IMR-90 (cell line): Measurements from ENCODE around the gene GSTM3.

Experiments
- CEBPB ChIP-seq: IDR thresholded peaks from 2 replicates; pipeline ENCODE4 v1.6.1; 2012; ENCODE audit warnings: low read depth, low read length, improper control_type of control experiment
- FOS ChIP-seq: fragments of 150-350 bp; IDR thresholded peaks from 2 replicates; pipeline ENCODE4 v1.6.1; 2016; ENCODE audit warnings: low read depth, low read length
- TF ChIP-seq, protein P1 (sequence below): conservative IDR thresholded peaks from 2 replicates; pipeline ENCODE4 v1.5.1; 2012; ENCODE audit warnings: mild to moderate bottlenecking, low read depth, low read length, improper control_type of control experiment
- TF ChIP-seq, protein P2 (sequence below): fragments of 150-350 bp; IDR thresholded peaks from 2 replicates; pipeline ENCODE4 v1.6.1; 2016; ENCODE audit warnings: low read depth, mild to moderate bottlenecking, low read length, moderate library complexity, borderline replicate concordance

DNA sequence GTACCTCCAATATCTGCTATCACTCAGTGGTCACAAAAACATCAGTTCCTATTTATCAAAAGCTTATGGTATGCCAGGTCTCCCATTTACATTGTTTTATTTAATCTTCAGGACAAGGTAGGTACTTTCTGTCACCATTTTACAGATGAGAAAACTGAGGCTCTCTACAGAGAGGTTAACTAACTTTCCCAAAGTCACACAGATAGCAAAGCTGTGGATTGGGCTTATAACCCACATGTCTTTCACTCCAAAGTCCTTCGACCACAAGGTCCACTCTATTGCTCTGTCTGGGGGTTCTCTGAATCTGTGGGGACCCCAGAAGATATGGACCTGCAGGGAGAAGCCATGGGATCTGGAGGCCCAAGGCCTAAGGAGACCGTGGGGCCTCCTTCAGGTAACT, 49.5 kb upstream of the GSTM3 start:
- TF ChIP-seq, protein P1, sequence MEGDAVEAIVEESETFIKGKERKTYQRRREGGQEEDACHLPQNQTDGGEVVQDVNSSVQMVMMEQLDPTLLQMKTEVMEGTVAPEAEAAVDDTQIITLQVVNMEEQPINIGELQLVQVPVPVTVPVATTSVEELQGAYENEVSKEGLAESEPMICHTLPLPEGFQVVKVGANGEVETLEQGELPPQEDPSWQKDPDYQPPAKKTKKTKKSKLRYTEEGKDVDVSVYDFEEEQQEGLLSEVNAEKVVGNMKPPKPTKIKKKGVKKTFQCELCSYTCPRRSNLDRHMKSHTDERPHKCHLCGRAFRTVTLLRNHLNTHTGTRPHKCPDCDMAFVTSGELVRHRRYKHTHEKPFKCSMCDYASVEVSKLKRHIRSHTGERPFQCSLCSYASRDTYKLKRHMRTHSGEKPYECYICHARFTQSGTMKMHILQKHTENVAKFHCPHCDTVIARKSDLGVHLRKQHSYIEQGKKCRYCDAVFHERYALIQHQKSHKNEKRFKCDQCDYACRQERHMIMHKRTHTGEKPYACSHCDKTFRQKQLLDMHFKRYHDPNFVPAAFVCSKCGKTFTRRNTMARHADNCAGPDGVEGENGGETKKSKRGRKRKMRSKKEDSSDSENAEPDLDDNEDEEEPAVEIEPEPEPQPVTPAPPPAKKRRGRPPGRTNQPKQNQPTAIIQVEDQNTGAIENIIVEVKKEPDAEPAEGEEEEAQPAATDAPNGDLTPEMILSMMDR, result no peak
- TF ChIP-seq, protein P2, sequence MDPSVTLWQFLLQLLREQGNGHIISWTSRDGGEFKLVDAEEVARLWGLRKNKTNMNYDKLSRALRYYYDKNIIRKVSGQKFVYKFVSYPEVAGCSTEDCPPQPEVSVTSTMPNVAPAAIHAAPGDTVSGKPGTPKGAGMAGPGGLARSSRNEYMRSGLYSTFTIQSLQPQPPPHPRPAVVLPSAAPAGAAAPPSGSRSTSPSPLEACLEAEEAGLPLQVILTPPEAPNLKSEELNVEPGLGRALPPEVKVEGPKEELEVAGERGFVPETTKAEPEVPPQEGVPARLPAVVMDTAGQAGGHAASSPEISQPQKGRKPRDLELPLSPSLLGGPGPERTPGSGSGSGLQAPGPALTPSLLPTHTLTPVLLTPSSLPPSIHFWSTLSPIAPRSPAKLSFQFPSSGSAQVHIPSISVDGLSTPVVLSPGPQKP, result no peak
- TF ChIP-seq CEBPB (no peak), FOS (no peak)
